HuH-7.5 (cell line): ENCODE measurements around the gene UBE2M.
"Not testable (repeated sequence)": the region's sequence is repeated elsewhere in the genome, so short reads cannot be mapped to it uniquely, and the experiment has no call there.

Source experiments
- DNase-seq: peaks from one replicate; pipeline ENCODE4 v3.0.0; 2011; ENCODE audit warnings: low spot score

The UBE2M gene

GRCh38 chr19:58511353-58512208 is 46.8 kb downstream of the UBE2M start, which contains the start of gene SLC27A5:
TSS of gene SLC27A5 (minus strand) at chr19:58511992. CDS start at chr19:58511955, 37 bp downstream.
- peak; percentile 54 for DNase-seq

GRCh38 chr19:58510084-58510862 is 48.1 kb downstream of the UBE2M start:
- no peak for DNase-seq

GRCh38 chr19:58509731-58510083 is 48.7 kb downstream of the UBE2M start:
- DNase-seq, result no peak

DNA sequence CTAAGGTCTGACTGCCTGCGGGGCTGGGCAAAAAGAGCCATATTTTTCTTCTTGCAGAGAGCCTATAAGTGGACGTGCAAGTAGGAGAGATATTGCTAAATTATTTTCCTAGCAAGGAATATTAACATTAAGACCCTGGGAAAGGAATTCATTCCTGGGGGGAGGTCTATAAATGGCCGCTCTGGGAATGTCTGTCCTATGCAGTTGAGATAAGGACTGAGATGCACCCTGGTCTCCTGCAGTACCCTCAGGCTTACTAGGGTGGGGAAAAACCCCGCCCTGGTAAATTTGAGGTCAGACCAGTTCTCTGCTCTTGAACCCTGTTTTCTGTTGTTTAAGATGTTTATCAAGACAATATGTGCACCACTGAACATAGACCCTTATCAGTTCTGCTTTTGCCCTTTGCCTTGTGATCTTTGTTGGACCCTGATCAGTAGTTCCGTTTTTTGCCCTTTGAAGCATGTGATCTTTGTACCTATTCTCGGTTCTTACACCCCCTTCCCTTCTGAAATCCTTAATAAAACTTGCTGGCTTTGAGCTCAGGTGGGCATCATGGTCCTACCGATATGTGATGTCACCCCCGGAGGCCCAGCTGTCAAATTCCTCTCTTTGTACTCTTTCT is 50.7 kb downstream of the UBE2M start:
- not testable (repeated sequence) for DNase-seq
